GM18498 (cell line): Measurements from ENCODE around the gene IRAK1.

ENCODE experiments used
- ATAC-seq: cut with Tn5 transposase; IDR thresholded peaks from one replicate; pipeline ENCODE4 v1.9.1; 2021; ENCODE audit warnings: mild to moderate bottlenecking, moderate library complexity; ENCODE audit not compliant: unreplicated experiment

The IRAK1 gene

GRCh38 chrX:153973127-153974002, 46.3 kb downstream of the IRAK1 start:
- no peak for ATAC-seq

- peak; percentile 59 for ATAC-seq
These were observed 47.2 kb downstream of the IRAK1 start, which contains the start of gene TMEM187 for GRCh38 chrX:153972368-153973126. TMEM187 (plus strand) TSS chrX:153972754; CDS start chrX:153982063, 9,309 bp downstream.

DNA sequence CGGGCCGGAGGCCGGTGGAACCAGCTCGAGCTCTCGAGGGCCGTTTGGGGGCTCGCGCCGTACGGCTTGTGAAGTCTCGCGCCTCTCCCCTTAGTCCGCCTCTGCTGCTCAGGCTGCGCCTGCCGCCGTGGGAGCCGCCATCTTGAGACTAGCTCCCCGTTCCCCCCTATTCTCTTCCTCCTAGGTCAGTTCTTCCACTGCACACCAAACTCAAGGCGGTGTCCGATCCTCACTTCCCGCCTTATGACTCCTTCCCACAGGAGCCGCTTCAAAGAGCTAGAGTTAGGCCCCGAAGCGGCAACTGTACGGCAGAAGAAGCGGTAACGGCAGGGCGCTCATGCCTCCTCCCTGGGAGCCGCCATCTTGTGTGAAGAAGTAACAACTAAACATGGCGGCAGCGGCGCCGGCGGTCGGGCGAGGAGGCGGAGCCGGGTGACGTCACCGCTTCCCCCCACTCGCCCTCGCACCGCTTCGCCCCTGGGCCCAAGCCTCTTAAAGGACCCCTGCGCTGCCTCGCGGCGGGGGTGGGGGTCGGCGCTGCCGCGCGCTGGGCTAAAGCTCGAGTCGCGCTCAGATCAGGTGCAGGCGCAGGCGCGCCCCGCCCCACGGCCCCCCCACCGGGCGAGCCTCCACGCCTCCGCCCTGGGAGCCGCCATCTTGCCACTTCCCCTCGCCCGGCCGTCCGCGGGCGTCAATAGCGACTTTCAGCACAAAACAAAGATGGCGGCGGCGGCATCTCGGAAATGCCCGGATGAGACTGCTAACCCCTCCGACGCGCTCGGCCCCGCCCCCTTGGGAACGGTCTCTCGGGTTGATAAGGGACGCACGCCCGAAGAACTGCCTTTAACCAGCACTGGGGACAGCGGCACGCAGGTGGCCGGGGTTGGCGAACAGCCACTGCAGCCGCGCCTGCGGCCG, 48.0 kb downstream of the IRAK1 start, which contains the start of gene HCFC1:
Gene HCFC1, minus strand, starts transcription at position 369 of the 918 bp plus-strand sequence. CDS start 978 bp downstream, outside the sequence.
- peak; percentile 40 for ATAC-seq

DNA sequence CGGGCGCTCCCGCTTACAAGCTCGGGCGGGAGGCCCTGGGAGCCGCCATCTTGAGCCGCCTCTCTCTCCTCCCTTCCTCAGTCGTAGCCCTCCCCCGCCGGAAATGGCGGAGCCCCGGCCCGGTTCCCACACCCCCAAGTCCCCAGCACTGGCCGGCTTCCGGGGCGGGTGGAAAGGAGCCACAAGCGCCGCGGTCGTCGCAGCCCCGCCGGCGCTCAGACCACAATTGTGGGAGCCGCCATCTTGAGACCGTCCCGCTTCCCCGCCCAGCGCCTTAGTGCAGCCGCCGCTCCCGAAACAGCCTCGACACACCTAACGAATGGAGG, 48.6 kb downstream of the IRAK1 start:
- ATAC-seq = peak; percentile 41

DNA sequence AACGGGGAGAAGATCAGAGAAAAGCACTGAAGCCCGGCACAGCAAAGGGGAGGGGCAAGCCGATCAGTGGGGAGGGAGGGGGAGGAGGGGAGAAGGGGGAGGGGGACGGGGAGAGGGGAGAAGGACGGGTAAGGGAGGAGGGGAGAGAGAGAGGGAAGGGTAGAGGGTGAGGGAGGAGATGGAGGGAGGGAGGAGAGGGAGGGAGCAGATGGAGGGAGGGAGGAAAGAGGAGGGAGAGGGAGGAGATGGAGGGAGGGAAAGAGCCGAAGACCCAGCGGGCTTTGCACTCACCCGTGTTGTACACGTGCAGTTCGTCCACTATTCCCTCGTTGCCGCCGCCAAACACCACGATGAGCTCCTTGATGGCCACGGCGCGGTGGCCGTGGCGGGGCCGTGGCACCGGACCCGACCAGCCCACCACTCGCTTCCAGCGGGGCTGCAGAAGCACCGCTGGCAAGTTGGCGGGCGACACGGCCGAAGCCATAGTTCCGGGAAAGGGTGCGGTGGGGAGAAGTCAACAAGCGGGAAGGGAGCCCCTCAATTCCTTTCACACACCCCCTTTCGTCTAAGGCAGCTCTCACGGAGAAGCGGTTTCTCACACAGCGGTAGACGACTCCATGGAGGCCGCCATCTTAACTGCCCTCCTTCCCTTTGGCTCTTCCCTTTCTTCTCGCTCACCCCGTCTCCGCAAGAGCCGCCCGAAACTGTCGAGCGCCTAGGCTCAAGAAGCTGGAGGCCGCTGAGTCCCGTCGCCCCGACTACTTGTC, 49.2 kb downstream of the IRAK1 start:
- peak; percentile 4 for ATAC-seq

GRCh38 chrX:153969904-153970356, 49.8 kb downstream of the IRAK1 start:
- ATAC-seq = no peak

GRCh38 chrX:153969125-153969903, 50.4 kb downstream of the IRAK1 start:
- no peak for ATAC-seq

DNA sequence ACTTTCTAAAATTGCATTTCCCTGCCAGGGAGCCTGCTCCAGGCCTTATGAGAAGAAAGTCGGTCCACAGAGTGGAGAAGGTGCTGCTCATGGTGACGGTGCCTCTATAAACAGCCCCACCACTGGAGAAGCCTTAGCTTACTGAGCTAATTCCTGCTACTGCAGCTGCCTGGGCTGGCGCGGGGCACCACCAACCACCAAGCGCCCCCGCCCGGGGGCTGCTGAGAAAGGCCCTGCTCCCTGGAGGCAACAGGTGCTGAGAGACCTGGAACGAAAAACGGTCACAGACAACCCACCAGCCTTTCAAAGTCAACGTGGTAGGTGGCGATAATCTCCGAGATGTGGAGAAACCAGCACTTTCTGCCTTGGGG, 51.0 kb downstream of the IRAK1 start:
- no peak for ATAC-seq

- no peak for ATAC-seq
These were observed 51.4 kb downstream of the IRAK1 start for GRCh38 chrX:153968255-153968654.

- no peak for ATAC-seq
These were observed 52.0 kb downstream of the IRAK1 start for GRCh38 chrX:153967536-153968224.

DNA sequence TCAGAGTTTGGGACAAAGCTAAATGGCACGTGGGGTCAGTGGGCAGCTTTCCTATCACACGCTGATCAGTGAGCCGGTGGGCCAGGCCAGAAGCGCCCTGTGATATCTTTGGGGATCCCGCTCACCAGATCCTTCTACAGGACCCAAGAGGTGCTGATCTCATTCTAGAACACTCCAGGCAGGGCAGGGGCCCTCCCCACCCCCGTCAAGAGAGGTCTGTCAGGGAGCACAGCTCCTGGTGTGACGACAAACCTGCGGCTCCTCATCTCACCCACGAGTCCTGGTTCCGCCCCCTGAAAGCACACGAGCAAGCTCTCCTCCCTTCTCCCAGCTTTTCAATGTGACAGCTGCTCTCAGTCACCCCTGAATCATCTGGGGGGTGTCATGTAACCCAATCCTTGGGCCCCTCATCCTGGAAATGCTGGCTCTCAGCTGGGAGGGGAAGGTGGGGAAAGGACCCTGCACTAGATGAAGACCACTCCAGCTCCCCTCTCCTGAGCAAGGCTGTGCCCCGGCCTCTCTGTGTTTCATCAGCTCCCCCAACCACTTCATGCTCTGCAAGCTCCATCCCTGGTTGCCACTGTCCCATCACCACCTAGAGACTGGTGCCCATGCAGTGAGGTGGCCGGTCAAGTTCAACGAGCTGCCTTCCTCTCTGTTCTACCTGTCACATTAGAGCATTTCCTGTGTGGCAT, 52.7 kb downstream of the IRAK1 start:
- no peak for ATAC-seq

- no peak for ATAC-seq
These were observed 53.4 kb downstream of the IRAK1 start for GRCh38 chrX:153966283-153966688.

GRCh38 chrX:153965406-153965805, 54.3 kb downstream of the IRAK1 start:
- ATAC-seq = no peak

GRCh38 chrX:153964105-153964504, 55.6 kb downstream of the IRAK1 start:
- ATAC-seq = no peak

GRCh38 chrX:153963546-153963945, 56.2 kb downstream of the IRAK1 start:
- ATAC-seq = no peak

GRCh38 chrX:153961292-153961691, 58.4 kb downstream of the IRAK1 start:
- no peak for ATAC-seq

GRCh38 chrX:153960786-153961185, 58.9 kb downstream of the IRAK1 start:
- ATAC-seq = no peak
